Anterior cingulate cortex (tissue), 58 donors: ENCODE measurements around the gene TSPEAR.

Experiments
- DNase-seq, 58 donors: peaks; one replicate each; lab custom pipeline; 2025; lab: John Stamatoyannopoulos, UW

TSPEAR gene

DNA sequence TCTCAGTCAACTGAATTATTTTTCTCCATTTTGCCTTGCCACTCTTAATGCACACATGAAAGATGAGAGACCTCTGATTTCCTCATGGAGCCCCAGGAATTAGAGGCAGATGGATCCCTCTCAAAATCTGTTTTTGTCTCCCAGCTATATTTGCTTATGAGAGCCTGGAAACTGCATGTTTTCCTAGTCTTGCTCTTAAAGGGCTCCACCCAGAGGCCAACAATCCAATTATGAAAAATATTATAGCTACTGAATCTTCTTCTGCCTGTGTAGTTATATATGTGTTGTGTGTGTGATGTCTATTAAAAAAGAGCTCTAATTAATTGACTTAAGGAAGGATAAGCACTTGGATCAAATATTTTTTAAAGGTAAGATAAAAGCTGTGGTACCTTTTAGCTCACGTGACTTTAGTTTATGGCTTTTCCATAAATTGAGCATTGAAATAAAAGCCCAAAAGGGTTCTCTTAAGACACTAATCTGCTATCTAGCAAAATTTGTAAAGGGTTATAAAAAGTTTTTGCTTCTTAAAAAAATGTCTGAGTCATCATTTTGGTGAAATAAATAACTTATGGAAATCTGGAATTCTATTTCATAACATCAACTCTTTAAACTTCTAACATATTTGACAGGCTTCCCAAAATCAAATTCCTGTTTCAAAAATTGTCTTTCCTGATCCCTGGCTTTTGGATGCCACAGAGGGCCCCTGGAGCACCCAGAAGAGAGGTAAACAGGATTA, 31.2 kb upstream of the TSPEAR start:
- DNase-seq: no peak

DNA sequence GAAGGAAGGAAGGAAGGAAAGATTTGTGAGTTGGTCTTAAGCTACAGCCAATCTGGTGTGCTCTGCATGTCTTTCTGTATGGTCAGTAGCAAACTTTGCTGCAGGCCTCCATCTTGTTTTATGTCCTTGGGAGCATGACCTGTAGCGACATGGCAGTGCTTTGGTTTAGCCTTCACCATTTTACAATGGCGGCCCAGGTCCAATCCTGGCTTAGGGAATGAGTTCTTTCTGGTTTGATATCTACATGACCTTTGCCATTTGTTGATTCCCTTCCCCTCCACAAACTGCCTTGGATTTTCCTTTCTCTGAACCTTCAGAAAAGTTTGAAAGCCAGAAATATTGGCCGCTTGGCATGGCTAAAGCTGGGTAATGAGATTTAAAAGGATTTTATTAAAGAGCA, 30.5 kb upstream of the TSPEAR start:
- no peak for DNase-seq

DNA sequence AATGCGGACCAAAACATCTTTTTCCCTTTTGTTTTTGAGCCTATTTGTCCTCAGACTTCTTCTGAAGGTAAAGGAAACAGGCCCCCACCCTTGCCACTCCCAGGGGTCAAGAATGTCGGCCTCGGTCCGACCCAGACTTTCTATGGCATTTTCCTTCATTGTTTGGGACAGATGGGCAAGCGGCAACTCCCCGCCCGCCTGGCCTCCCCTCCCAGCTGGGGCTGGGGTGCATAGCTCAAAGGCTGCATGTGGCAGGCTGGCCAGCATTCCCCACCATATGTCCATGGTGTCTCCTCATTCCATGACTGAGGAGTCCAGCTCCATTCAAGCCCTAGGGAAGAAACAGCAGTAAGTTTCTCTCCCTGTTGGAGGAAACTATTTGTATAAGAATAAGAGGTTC, 29.4 kb upstream of the TSPEAR start:
- no peak for DNase-seq

DNA sequence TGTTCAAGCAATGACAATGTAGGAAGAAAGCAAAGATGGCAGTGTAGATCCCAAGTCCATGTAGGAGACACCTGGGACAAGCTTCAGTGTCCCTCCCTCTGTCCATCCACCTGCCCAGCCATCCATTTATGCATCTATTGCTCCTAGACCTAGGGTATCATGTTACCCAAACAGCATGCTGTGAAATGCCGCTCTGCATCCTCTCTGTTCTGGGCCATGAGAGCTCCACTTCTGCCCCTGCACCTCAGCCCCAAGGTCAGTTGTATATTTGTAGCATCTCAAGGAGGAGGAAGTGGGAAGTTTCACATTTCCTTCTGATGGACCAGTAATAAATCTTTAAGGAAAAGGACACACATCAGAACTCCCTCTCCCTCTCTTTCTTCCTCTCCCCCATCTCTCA, 27.9 kb upstream of the TSPEAR start:
- no peak for DNase-seq

DNA sequence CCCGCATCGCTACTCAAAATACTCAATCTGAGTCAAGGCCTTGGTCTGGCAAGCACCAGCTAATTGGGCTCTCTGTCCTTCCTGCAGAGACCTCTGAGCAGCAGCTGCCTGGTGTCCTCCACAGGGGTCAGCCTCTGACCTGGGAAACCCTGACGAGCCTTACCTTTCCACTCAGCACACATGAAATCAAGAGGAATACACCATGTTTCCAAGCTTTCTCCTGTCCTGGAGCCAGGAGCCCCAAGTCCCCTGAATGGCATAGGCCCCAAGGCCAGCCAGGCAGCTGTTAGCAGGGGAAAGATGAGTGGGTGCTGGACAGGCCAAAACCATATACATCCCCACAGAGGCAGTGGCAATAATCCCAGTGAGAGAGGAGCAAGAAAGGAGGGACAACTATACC, 27.2 kb upstream of the TSPEAR start:
- no peak for DNase-seq

DNA sequence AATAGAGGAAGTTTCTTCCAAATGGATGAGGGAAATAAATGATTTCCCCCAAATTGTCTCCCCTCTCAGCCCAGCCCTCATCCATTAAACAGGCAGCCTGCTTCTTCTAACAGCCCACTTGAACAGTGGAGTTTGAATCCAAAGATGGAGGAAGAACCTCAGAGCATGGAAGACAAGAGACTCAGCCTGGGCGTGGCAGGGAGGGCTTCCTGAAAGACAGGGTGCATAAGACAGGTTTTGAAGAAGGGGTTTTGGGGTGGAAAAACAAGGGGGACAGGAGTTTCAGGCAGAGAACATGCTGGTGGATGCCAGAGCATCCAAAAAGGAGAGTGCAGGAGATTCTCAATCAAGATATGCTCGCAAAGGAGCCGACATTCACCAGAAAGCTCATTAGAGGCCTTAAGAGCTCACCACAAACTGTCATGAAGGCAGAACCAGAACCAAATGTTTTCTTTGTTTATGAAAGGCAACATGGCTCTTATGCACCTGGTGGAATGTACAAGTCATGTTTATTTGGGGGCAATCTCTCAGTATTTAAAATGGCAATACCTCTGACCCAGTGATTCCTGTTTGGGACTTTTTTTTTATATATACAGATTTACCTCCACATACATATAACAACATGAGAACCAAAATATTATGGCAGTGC, 26.5 kb upstream of the TSPEAR start:
- DNase-seq: no peak

DNA sequence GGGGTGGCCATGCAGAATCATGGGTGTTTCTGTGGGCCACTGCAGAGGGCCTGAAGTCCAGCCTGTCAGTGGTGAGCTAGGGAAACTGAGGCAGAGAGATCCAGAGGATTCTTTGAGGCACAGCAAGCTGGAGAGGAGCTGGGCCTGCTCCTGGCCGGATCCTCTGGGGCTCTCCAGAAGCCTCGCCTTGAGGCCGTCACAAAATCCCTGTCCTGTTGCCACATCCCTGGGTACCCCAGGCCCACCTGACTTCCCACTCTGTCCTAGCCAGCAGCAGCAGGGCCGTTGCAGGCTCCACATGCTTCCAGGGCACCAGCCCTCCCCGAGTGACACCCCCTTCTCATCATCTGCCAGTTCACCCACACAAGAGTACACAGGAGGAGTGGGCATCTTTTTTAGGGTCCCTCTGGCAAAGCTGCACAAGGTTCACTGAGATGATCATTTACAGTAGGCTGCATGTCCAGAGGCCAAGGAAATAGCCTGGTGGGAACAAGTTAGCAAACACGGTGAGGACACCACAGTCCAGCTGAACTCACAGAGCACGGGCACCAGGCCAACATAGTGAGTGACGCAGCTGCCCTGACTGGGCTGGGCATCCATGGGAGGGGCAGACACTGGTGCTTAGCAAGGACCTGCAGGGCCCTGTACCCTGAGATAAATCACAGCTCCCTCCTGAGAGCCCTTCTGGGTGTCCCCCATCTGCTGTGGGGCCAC, 25.1 kb upstream of the TSPEAR start:
- DNase-seq: no peak

DNA sequence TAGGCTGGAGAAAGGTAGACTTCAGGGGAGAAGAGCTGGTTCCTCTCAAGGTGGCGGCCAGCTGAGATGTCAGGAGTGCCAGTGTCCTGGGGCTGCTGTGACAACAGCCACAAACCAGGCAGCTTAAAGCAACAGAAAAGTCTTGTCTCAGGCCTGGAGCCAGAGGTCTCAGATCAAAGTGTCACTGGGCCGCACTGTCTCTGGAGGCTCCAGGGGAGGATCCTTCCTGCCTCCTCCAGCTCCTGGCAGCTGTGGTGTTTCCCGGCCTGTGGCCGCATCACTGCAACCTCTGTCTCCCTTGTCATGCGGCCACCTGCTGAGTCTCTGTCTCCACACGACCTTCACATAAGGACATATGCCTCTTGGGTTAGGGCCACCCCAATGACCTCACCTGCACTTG, 24.4 kb upstream of the TSPEAR start:
- no peak for DNase-seq

DNA sequence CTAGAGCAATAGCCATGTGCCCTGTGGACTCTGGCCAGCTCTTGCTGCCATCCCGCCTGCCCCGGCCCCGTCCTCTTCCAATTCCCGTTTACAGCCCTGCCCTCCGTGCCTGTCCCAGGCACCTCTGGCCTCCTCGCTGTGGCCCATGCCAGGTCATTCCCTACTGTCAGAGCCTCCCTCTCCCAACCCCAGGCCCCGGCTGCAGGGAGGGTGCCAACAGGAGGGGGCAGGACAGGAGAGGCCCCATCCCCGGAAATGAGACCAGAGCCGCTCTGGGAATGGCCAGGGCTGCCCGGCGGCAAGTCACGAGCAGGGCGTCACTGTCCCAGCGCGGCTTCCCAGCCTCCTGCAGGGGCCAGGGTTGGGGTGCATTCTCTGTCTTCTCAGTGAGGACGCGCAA, 23.5 kb upstream of the TSPEAR start:
- DNase-seq: no peak

DNA sequence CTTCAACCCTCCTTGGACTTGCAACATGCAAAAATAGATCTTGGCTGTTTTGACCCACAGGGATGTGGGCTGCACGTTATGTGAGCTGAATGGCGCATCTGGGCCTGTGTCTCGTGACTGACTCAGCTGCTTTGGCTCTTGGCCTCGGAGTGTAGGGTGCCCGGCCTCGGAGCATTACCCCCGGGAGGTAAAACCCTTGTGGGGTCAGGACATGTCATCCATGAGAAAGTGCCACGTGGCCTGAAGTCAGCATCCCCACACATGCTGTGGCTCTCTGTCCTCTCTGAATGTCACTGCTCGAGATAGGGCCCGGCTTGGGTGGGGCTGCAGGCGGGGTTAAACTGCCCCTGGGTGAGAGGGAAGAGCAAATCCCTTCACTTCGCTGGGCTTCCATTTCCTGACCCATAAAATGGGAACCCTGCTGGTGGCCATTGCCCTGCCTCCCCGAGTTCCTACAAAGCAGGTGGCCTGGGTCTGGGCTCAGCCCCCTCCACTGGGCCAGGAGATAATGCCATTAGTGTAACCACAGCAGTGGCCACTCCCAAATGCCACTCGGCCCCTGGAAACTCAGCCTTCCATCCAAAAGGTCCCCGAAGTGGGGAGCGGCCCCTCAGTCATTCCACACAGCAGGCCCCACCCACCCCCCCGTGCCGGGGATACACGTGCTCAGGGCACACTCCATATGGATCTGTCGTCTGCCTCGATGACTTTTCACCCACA, 22.8 kb upstream of the TSPEAR start:
- DNase-seq: no peak

DNA sequence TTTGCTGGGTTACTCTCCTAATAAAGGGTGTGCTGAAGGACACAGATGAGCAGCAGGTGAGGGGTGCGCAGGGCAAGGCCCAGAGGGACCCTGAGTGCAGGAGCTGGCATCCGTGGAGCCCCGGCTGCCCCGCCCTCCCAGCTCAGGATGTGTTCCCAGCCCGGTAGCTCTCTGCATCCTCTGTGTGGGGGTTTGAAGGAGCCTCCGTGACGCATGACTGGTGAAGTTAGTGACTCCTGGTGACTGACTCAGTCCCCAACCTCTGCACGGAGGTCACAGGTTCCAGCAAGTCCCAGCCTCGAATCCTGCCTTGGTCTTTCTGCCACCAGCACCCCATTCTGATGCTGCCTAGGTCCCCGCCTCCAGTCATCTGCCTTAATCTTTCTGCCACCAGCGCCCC, 21.6 kb upstream of the TSPEAR start:
- no peak for DNase-seq

DNA sequence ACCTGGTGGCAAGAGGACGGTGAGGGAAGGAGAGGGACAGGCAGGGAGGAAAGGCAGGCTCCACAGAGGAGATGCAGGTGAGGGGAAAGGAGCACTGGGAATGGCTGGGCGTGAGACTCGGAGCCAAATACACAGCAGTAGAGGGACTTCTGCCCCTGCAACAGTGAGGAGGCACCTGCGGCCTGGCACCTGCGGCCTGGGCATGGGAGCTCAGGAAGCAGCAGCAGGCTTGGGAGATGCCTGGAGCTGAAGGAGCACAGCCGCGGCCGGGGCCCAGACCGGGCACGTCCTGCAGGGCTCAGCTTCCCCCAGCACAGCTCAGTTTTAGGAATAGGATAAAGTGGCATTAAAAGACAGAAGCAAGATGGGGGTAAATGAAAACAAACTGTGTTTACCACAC, 20.9 kb upstream of the TSPEAR start:
- no peak for DNase-seq

DNA sequence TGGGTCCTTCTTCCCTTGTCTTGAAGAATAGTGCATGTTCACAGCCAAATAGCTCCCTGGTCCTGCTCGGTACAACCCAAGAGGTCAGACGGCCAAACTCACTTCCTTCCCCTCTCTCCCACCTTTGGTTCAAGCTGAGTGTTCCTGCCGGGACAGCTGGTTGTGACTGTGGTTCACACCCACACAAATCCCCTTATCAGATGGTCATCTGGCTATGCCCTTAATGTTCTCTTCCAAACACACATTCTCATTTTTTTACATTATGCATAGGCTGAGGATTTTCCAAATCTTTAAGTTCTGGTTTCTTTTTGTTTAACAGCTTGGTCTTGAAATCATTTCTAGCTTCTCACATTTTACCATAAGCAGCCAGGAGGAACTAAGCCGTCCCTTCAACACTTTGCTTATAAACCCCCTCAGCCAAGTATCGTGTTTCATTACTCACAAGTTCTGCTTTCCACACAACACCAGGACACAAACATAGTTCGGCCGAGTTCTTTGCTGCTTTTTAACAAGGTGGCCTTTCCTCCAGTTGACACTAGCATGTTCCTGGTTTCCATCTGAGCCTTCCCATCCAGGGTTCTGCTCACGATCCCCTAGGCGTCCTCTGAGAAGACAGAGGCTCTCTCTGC, 19.7 kb upstream of the TSPEAR start:
- no peak for DNase-seq

DNA sequence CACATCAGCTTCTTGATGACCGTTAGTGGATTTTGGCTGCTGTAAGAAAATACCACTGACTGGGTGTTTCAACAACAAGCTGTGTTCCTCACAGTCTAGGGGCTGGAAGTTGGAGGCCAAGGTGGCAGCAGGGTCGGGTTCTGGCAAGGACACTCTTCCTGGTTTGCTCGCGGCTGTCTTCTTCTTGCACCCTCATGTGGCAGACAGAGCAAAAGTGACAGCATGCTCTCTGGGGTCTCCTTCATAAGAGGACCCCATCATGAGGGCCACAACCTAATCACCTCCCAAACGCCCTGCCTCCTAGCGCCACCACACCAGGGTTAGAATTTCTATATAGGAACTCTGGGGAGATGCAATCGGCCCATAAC, 18.6 kb upstream of the TSPEAR start:
- no peak for DNase-seq

DNA sequence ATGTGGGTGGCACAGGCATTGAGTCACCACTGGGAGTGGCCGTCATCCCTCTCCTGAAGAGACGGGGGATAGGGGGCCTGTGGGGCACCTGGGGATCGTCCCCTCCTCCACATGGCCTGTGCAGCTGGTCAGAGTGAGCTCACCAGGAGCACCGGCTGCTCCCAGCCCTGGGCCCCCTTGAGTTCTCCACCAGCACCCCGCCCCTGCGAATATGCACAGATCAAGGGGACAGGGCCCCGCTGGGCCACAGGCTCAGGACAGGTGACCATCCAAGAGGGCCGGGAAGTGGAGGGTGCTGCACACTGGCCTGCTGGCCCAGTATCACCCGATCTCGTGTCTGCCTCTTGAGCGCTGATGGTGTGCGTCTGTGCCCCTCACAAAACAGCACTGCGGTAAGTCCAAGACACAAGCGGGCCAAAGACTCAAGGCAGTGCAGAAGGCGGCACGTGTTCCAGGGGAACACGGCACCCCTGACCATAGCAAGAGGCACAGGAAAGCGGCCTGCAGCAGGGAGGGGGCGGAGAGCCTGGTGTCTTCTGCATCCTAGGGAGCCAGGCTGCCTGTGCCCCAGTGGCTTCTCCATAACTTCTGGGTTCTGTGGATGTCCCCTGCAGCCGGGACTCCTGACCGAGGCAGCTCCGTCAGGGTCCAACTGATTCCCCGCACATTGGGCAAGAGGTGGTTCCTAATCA, 18.1 kb upstream of the TSPEAR start:
- DNase-seq: no peak

DNA sequence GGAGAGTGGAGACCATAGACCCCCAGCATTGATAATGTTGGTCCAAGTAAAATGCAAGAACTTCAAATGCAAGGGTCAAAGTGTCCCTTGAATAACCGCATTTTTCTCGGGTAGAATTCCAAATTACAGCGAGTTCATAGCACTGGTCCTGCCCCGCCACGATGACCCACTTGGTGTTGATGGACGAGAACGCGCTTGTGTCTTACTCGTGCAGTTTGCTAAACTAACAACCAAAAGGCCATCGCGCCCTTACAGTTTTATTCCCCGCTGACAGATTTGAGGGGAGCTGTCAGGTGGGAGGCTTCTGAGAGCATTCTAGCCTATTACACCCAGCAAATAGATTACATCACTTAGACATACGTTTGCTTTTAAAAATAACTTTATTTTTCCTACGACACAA, 17.3 kb upstream of the TSPEAR start:
- no peak for DNase-seq

DNA sequence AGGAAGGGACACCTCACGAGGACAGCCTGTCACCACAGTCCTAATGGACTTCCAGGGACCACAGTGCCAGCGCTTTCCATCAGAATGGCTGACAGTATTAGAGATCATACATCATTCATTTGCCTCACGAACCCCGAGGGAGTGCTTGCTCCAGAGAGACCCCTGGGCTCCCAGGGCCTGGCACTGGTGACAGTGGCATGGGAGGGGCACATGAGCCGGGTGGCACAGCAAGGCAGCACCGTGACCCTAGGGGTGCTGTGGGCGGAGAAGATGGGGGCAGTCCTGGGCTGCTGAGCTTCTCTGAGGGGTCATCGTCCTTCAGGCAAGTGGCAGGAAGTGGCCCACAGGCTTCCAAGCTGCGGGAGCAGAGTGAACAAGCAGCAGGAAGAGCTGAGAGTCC, 16.4 kb upstream of the TSPEAR start:
- no peak for DNase-seq

DNA sequence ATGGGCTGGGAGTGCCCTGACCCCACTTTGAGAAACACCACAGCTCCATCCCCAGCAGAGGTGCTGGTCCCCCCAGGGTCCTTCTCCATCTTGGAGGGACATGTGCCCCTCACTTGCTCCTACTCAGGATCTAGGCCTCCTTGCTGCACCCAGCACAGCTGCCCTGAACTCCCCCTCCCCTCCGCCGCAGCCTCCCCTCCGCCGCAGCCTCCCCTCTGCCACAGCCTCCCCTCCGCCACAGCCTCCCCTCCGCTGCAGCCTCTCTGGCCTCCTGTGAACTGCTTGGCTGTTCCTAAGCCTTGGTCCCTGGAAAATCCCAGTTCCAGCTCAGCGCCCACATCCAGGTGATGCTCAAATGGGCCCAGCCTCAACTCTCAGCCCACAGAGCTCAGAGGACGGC, 15.9 kb upstream of the TSPEAR start:
- DNase-seq: no peak

DNA sequence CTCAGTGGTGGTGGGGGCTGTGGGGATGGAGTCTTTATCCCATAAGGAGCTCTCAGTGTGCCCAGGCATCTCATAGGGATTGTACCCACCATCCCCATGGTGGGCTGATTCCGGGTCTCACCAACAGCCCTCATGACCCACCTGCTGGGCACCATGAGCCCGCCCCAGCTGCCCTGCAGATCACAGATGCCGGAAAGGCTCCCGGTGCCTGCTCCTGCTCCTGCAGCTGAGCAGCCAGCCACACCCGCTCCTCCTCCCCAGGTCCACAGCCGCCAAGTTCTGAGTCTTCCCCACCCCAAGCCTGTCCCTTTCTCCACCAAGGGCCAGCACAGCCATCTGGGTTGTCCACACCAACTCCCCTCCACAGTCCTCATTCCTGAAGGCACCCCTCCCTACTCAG, 15.5 kb upstream of the TSPEAR start:
- DNase-seq: no peak

DNA sequence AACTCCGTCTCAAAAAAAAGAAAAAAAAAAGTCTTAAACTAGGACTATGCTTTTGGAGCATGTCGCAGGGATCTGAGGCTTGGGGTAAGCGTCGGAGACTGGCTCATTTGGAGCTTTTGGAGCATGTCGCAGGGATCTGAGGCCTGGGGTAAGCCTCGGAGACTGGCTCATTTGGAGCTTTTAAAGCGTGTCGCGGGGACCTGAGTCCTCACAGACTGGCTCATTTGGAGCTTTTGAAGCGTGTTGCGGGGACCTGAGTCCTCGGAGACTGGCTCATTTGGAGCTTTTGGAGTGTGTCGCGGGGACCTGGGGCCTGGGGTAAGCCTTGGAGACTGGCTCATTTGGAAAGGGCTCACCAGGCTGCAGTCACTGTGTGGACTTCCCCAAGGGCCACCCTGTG, 13.6 kb upstream of the TSPEAR start:
- DNase-seq: no peak
